LHCN-M2 (cell line): ENCODE measurements around the gene RINL. TPM values are rescaled to one million over a fixed set of nuclear protein-coding genes. Genes with fewer than 3 reads are reported as not detected.

Source experiments
- DNase-seq: peaks from one replicate; pipeline ENCODE4 v3.0.0-alpha.2; 2012; ENCODE audit warnings: low read depth
- polyA plus RNA-seq: library from polyadenylated mRNA; unstranded; fragments of >200 nt; gene quantifications from one replicate; pipeline ENCODE4 v1.2.1, GENCODE V29; 2012; ENCODE audit warnings: missing spikeins
- total RNA-seq: library from RNA; depleted of rRNA; stranded (reverse); fragments of >200 nt; gene quantifications from 2 replicates; pipeline ENCODE4 v1.2.3, GENCODE V29; 2014; rRNA removed

The RINL gene, protein sequence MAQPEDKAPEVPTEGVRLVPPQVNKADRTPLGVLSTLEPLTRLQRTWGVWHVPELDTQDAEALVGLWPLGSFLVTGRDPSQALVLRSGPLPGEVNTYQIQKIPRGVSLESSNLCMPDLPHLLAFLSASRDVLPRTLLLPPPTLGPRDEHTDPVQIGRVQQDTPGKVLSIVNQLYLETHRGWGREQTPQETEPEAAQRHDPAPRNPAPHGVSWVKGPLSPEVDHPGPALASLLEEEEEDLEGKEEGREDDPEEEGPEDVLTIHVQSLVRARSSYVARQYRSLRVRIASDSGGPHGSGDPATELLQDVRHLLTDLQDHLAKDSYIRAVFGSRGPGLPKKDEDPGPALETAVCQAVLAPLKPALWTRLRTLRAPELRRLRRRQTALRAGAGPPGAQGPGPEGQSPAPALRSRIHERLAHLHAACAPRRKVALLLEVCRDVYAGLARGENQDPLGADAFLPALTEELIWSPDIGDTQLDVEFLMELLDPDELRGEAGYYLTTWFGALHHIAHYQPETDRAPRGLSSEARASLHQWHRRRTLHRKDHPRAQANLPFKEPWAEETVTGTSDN
- 0.34 TPM in 1 of 2 replicates, not detected in the other for total RNA-seq
- polyA plus RNA-seq, result 0.11 TPM

DNA sequence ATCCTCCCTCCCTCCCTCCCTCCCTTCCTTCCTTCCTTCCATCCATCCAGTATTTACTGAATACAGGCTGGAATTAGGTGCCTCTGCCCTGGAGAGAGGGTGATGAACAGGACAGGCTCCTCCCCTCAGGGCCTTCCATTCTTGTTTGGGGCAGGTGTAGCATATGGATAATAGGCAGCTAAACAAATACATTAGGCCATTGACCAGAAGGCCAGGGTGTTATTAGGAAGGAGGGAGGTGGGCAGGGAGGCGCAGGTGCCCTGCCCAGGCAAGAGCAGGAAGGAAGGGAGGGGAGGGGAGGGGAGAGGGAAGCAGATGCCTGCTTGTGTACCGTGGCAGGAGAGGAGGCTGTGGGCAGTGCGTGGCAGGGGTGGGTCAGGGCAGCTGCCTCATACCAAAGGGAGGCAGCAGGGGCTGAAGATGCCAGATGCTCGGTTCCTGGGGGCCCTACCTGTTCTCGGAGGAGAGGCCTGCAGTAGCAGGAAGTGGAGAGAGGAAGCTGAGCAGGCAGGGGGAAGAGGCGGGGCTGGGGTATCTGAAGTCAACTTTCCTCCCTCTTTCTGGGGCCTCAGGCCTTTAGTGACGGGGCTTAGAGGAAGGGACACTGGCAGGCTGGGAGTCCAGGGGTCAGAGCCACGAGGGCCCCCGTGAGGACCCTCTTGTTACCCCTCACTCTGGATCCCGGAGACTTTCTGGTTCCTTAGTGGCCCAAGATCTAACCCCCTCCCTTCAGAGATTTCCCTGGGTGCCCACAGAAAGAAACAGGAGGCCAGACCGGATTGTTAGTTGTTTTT, at the start of gene RINL:
TSS of gene RINL (minus strand) at position 495 of the 794 bp plus-strand sequence. CDS start 1,533 bp downstream, outside the sequence.
- DNase-seq, result no peak

DNA sequence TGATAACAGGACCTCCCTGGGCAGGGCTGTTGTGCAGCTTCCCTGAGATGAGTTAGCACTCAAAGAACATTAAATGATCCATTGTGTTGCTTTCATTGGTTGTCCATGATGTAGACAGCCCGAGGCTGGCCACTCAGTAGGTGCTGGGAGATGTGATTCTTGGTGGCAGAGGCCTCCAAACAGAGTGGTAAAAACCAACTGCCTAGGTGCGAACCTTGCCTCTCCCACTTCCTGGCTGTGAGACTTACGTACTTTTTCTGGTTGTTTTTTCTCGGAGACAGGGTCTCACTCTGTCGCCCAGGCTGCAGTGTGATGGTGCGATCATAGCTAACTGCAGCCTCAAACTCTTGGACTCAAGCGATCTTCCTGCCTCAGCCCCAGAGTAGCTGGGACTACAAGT, 46.3 kb upstream of the RINL start:
- no peak for DNase-seq

DNA sequence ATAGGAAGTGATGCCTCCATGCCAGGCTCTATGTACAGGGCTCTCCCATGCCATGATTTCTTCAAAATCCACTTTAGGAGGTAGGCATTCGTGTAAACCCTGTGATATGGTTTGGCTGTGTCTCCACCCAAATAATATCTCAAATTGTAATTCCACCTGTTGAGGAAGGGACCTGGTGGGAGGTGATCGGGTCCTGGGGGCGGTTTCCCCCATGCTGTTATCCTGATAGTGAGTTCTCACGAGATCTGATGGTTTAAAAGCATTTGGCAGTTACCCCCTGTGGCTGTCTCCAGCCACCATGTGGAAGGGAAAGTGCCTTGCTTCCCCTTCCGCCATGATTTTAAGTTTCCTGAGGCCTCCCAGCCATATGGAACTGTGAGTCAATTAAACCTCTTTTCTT, 44.4 kb upstream of the RINL start:
- no peak for DNase-seq

DNA sequence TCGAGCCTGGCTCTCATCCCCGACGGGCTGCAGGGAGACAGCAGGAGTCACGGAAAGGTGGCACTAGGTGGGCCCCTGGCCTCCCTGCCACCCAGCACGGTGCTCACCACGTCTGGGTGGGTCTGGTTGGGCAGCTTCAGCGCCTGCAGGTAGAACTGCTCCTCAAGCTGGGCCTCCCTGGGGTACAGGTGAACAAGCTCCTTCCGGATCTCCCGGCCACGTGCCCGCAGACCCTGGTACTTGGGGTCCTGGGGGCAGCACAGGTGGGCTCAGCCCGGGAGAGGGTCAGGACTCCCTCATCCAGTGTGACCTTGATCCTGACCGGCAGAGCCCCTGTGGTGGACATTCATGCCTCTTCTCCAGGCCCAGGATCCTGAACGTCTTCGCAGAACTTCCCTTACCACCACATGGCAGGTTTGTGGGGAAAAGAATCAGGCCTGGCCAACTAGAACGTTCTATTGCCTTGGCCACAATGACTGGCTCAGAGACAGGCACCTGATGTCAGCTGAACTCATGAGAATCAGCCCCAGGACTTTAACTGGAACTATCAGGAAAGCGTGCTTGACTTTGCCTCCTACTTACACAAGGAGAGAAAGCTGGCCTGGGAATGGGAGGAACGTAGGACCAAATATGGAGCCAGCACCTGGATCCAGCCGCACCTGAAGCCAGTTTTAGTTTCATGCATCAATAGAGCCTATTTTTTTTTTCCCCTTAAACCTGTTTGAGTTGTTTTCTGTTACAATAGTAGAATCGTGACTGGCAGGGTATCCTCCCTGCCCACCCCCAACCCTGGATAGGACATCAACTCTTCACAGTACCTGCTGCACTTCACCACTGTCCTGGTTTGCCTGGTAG, 43.6 kb upstream of the RINL start:
- DNase-seq, result no peak

DNA sequence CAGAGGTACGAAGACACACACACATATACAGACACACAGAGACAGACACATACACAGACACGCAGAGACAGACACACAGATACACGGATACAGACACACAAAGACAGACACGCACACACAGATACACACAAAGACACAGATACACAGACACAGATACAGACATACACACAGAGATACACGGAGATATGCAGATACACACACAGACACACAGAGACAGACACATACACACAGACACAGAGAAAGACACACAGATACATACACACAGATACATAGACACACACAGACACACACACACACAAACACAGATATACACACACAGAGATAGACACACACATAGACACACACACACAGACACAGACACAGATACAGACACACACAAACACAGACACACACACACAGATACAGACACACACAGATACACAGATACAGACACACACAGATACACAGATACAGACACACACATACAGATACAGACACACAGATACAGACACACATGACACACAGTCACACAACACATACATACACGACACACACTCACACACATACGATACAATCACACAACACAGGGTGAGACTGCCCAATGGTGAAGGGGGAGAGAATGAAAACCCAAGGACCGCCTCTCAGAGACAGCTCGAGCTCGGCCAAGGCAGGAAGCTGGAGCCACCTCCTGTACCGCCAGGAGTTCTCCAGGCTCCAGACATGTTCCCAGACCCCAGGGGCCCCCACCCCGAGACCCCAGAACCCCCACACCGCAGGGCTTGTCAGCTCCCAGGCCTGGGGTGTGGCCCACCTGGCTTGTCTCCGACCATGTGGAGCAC, 42.7 kb upstream of the RINL start:
- no peak for DNase-seq

DNA sequence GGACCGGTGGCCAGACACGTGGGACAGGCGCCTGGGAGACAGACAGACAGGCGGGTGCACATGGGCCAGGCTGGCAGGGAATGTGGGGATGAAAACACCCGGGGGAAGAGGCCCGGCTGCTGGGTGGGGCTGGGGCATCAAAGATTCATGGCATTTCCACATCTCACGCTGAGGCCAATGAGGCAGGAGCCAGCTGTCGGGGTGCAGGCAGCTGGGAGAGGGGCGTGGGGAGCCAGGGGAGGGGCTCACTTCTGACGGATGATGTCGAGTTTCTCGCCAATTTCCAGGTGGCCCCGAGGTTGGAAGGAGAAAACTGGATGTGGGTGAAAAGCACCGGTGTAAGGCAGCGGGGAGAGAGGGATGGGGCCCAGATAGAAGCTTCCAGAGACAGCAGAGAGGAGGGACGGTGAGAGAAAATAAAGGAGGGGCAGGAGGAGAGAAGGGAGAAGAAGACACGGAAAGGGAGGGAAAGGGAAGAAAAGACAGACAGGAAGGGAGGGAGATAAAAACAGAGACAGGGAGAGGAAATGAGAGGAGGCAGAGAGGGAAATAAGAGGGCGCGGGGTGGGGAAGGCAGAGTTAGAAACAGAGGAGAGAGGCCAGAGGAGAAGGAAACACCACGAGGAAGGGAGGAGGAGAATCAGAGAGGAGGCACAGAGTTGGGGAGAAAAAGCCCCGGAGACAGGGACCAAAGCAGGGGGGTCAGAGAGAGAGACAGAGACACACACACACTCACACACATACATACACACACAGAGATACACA, 41.9 kb upstream of the RINL start:
- DNase-seq, result peak; percentile 21

DNA sequence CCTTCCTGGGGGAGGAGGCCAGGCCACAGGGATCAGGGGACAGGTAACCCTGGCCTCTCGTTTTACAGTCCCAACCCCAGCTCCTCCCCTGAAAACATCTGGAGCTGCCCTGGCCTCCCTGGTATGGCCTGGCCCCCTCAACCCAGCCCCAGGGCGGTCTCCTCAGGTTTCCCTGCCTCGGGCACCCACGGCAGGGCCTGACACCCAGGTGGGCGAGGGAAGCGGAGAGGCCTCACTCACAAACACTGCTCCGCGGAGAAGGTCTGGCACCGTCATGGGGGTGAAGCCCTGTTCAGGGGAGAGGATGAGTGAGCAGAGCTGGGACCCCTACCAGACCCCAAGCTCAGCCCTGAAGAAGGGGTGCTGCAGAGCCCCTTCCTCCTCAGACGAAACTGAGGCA, 40.5 kb upstream of the RINL start:
- DNase-seq, result no peak

DNA sequence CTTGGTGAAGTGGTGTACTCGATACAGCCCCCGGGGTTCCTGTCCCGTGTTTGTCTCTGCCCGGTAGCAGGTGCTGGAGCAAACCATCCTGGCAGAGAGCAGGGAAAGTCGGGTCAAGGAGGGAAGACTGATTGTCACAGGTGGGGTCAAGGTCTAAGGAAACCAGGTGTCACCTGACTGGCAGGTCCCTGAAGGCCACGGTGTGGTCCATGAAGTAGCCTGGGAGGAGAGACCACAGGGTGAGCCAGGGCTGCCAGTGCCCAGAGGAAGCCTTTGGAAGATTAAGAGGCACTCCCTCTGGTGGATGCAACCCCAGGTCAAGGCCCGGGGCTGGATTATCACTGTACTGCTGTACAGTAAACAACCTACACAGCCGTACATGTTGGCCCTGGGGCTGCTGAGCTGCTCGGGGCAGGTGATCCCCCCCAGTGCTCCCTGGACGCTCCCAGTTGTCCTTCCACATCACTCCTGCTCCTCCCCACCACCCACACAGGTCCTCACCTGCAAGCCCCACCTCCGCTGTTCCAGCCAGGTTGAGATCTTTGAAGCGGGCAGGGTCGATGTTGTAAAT, 39.9 kb upstream of the RINL start:
- DNase-seq, result peak; percentile 11

DNA sequence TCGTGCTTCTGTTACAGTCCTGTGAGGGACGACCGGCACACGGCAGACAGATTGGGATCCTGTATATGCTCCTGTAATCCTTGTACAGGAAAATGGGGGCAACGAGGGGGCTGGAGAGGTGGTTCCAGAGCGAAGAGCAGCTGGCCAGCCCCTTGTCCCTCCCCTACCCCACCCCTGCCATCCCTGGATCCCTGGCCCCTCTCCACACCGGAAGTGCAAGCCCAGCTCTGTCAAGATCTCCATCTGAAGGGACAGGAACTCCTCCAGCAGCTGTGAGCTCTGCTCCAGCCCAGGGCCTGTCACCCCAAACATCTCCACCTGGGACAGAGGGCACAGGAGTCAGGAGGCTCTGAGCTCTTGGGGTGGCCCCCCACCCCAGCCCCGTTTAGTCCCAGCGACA, 39.4 kb upstream of the RINL start:
- no peak for DNase-seq

DNA sequence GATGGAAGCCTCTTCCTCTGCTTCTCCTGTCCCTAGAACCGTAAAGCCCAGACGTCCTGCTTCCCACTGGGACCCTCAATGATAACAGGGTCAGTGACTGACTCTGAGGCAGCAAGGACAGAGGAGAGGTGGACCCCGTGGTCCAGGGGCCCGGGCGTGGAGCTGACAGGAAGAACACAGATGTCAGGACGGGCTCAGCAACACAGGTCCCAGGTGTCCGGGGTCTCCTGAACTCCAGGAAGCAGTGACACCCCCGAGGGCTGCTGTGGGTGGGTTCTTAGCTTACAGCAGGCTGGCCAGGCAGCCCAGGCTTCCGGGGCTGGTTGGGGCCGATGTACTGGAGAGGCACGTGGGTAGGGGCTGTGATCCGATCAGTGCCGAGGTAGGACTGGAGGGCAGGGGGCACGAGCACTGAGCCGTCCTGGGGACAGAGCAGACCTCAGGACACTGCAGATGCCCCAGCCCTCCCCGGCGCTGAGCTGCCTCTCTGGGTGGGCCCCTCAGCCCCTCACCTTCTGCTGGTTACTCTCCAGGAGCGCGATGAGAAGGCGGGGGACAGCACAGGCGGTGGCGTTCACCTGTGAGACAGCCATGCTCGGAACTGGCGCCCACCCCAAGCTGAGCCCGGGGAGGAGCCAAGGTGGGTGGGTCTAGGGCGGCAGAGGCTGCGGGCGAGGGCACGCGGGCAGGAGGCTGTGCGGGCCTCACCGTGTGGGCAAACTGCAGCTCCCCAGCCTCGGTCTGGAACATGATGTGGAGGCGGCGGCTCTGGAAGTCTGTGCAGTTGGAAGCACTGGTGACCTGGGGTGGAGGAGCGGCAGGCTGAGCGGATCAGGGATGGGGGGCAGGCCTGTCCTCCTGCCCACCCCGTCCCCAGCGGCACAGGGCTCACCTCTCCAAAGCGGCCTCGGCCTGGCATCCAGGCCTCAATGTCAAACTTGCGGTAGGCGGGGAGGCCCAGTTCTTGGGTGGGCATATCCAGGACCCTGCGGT, 37.5 kb upstream of the RINL start:
- DNase-seq, result no peak

DNA sequence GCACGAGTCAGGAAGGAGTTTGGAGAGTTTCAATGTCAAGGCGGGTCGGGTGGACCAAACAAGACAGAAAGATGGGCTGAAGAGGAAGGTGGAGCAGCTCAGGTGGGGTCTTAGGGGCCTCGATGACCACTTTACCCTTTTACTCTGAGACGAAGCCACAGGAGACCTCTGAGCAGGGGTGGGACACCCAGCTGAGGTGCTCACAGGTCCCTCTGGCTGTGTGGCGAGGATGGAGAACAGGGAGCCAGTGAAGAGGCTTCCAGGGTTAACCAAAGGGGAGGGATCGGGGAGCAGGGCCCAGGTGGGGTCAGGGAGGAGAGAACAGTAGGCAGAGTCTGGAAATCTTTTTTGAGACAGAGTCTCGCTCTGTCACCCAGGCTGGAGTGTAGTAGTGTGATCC, 35.9 kb upstream of the RINL start:
- no peak for DNase-seq

DNA sequence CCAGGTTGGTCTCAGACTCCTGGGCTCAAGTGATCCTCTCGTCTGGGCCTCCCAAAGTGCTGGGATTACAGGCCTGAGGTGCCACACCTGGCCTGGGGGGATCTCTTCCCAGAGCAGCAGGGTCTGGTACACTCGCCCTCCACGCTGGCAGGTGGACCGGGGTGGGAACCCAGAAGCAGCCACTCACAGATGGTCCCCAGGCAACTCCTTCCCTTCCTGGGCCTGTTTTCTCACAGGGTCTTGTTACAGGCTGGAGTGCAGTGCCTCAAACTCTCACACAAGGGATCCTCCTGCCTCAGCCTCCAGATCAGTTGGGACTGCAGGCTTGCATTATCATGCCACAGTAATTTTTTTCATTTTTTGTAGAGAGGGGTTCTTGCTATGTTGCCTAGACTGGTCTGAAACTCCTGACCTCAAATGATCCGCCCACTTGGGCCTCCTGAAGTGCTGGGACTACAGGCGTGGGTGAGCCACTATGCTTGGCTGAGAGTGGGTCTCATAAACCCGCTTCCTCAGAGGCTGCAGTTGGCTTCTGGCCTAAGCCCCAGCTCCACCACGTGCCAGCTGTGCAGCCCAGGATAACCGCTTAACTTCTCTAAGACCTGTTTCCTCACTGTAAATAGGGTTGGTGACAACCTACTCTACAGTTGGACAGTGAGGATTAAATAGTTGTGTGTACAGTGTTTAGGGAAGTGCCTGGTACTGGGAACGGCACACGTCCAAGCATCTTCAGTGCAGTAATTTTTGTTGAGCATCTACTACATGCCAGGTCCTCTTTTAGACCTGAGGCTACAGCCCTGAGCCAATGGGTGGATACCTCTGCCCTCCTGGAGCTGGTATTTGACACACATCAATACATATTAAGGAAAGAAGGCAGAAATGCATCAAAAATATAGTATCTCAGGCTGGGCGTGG, 34.8 kb upstream of the RINL start:
- DNase-seq, result no peak

DNA sequence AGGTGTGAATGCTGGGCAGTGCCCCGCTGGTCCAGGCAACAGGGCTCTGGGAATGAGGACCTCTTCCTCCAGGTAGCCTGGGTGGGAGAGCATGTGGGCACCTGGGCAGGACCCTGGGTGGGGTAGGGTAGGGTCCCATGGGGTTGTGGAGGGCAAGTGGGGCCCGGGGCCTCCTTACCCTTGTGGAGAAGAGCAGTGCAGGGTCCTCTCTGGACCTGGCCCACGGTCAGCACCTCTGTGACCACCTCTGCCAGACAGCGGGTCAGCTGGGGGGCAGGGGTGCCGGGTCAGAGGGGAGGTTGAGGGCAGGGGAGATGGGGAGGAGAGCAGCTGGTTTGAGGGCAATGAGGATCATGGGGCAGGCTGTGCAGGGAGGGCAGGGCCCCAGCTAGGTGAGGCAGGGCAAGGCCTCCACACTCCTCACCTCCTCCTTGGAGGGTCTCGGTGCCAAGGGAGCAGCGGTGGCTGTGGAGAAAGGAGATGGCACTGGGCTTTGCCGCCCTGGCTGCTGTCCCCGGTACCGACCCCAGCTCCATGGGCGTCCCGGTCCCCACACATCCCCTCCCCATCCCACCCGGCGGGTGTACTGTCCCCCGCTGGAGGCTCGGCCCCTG, 33.4 kb upstream of the RINL start:
- no peak for DNase-seq

DNA sequence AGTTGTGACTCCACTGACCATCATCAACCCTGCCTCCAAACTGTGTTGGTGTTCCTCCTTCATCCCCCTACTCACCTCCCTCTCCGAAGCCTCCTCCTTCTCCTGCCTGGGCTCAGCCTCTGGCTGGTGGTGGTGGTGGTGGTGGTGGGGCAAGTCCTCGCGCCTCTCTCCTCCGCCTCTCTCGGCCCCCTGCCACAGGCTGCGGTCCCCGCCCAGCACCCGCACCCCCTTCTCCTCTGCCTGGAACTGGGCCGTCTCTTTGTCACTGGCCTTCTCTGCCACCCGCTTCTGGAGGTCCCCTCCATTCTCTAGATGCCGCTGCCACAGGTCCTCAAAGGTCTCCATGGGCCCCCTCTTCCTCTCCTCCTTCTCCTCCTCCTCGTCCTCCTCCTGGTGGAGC, 32.4 kb upstream of the RINL start:
- no peak for DNase-seq

DNA sequence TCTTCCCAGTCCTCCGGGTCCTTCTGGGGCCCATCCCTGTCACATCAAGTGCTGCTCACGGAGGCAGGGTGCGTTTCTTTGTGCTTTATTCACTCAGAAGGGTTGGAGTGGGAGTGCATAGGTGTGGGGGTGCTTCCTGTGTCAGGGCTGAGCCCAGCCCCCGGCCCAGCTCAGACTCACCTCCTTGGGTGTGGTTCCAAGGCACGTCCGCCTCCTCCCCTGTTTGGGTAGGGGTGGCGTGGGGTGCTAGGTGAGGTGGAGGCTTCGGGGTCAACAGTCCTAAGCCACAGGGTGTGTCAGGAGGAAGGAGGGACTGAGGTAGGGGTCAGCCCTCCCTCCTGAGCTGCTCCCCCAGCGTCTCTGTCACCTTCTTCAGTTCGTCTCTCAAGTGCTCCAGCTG, 30.8 kb upstream of the RINL start:
- DNase-seq, result no peak

DNA sequence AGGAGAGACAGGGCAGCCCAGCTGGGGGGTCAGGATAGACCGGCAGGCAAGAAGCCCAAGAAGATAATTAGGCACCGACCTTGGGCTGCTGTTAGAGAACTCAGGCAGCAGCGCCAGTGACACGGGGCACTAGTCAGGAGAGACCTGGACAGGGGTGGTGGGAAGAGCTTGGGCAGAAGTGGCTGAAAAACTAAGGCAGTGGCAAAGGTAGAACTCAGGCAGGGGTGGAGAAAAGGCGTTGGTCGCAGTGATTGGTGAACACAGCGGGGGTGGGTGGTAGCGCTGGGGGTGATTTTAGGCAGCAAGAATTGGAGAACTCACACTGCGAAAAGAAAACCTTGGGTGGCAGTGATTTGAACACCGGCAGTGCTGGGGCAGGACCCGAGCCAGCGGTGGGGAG, 29.6 kb upstream of the RINL start:
- DNase-seq, result no peak

DNA sequence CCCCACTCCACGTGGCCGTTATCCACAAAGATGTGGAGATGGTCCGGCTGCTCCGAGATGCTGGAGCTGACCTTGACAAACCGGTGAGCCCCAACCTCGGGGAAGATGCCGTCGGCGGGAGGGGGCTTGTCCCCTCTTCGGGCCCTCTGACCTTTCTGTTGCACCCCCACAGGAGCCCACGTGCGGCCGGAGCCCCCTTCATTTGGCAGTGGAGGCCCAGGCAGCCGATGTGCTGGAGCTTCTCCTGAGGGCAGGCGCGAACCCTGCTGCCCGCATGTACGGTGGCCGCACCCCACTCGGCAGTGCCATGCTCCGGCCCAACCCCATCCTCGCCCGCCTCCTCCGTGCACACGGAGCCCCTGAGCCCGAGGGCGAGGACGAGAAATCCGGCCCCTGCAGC, 29.2 kb upstream of the RINL start:
- DNase-seq, result no peak
